HEK293T (cell line): ENCODE data around the gene PRRC2C.

Source experiments
- ARNT ChIP-seq: fragments of 450-650 bp; IDR thresholded peaks from 2 replicates; pipeline ENCODE4 v1.6.1; 2017; ENCODE audit warnings: mild to moderate bottlenecking
- BHLHE40 ChIP-seq: fragments of 450-650 bp; IDR thresholded peaks from 2 replicates; pipeline ENCODE4 v1.6.1; 2016; ENCODE audit warnings: mild to moderate bottlenecking, moderate library complexity, borderline replicate concordance
- ELF4 ChIP-seq: fragments of 450-650 bp; IDR thresholded peaks from 2 replicates; pipeline ENCODE4 v1.6.1; 2017; ENCODE audit warnings: antibody characterized with exemption
- FOXK2 ChIP-seq: fragments of 450-650 bp; IDR thresholded peaks from 2 replicates; pipeline ENCODE4 v1.6.1; 2016; ENCODE audit warnings: mild to moderate bottlenecking
- FOXM1 ChIP-seq: fragments of 450-650 bp; IDR thresholded peaks from 2 replicates; pipeline ENCODE4 v1.6.1; 2017; ENCODE audit warnings: mild to moderate bottlenecking, borderline replicate concordance
- HDGF ChIP-seq: fragments of 450-650 bp; IDR thresholded peaks from 2 replicates; pipeline ENCODE4 v1.6.1; 2017; ENCODE audit warnings: antibody characterized with exemption, borderline replicate concordance
- LEF1 ChIP-seq: fragments of 450-650 bp; IDR thresholded peaks from 2 replicates; pipeline ENCODE4 v1.6.1; 2017; ENCODE audit warnings: mild to moderate bottlenecking, borderline replicate concordance
- NFRKB ChIP-seq: fragments of 450-650 bp; IDR thresholded peaks from 2 replicates; pipeline ENCODE4 v1.6.1; 2016; ENCODE audit warnings: mild to moderate bottlenecking, moderate library complexity
- PKNOX1 ChIP-seq: fragments of 450-650 bp; IDR thresholded peaks from 2 replicates; pipeline ENCODE4 v1.6.1; 2016
- SP1 ChIP-seq: fragments of 450-650 bp; IDR thresholded peaks from 2 replicates; pipeline ENCODE4 v1.6.1; 2017
- SUZ12 ChIP-seq: fragments of 450-650 bp; IDR thresholded peaks from 2 replicates; pipeline ENCODE4 v1.6.1; 2016; ENCODE audit warnings: mild to moderate bottlenecking
- ZNF384 ChIP-seq: fragments of 450-650 bp; IDR thresholded peaks from 2 replicates; pipeline ENCODE4 v1.6.1; 2016

GRCh38 chr1:171581766-171582165, 96.4 kb downstream of the PRRC2C start:
- no peak for TF ChIP-seq FOXK2
- no peak for TF ChIP-seq SP1
- no peak for TF ChIP-seq ZNF384
- no peak for TF ChIP-seq HDGF
- TF ChIP-seq BHLHE40: no peak
- no peak for TF ChIP-seq ARNT
- TF ChIP-seq NFRKB: no peak
- no peak for TF ChIP-seq PKNOX1
- TF ChIP-seq FOXM1: no peak
- no peak for TF ChIP-seq LEF1
- TF ChIP-seq ELF4: no peak
- no peak for TF ChIP-seq SUZ12
